Fibroblast of upper back skin (primary cell): Measurements from ENCODE around the gene CPXM1.
A peak's percentile ranks its signal among the peaks of the same experiment; 100 is the strongest.
"Not testable (repeated sequence)": the region's sequence is repeated elsewhere in the genome, so short reads cannot be mapped to it uniquely, and the experiment has no call there.

Experiments
- DNase-seq: peaks from one replicate; pipeline ENCODE4 v3.0.0-alpha.2; 2013

CPXM1 gene

GRCh38 chr20:2799688-2800520 is 523 bp downstream of the CPXM1 start:
- DNase-seq: peak; percentile 25

- no peak for DNase-seq
These were observed 1.2 kb downstream of the CPXM1 start for GRCh38 chr20:2799271-2799670.

- no peak for DNase-seq
These were observed 1.6 kb downstream of the CPXM1 start for GRCh38 chr20:2798814-2799213.

- DNase-seq: no peak
These were observed 2.2 kb downstream of the CPXM1 start for GRCh38 chr20:2798095-2798805.

- DNase-seq: no peak
These were observed 3.1 kb downstream of the CPXM1 start for GRCh38 chr20:2797136-2797983.

- no peak for DNase-seq
These were observed 4.3 kb downstream of the CPXM1 start for GRCh38 chr20:2796011-2796660.

GRCh38 chr20:2795451-2795850 is 5.0 kb downstream of the CPXM1 start:
- DNase-seq: no peak

- DNase-seq: no peak
These were observed 5.5 kb downstream of the CPXM1 start for GRCh38 chr20:2794866-2795447.

- no peak for DNase-seq
These were observed 6.2 kb downstream of the CPXM1 start for GRCh38 chr20:2794202-2794748.

GRCh38 chr20:2793471-2793870 is 7.0 kb downstream of the CPXM1 start:
- DNase-seq: no peak

- no peak for DNase-seq
These were observed 16.4 kb downstream of the CPXM1 start for GRCh38 chr20:2783908-2784566.

- no peak for DNase-seq
These were observed 19.5 kb downstream of the CPXM1 start for GRCh38 chr20:2780948-2781347.

GRCh38 chr20:2778602-2779321 is 21.7 kb downstream of the CPXM1 start:
- DNase-seq: no peak

- peak; percentile 36 for DNase-seq
These were observed 25.3 kb downstream of the CPXM1 start for GRCh38 chr20:2775139-2775538.

GRCh38 chr20:2773812-2774211 is 26.6 kb downstream of the CPXM1 start:
- DNase-seq: no peak

- peak; percentile 10 for DNase-seq
These were observed 28.8 kb downstream of the CPXM1 start for GRCh38 chr20:2771631-2772080.

GRCh38 chr20:2770091-2770490 is 30.3 kb downstream of the CPXM1 start:
- DNase-seq: not testable (repeated sequence)

- no peak for DNase-seq
These were observed 31.8 kb downstream of the CPXM1 start for GRCh38 chr20:2768632-2769015.

GRCh38 chr20:2767768-2768631 is 32.4 kb downstream of the CPXM1 start:
- peak; percentile 38 for DNase-seq

GRCh38 chr20:2763186-2763585 is 37.2 kb downstream of the CPXM1 start:
- no peak for DNase-seq
